Lung (tissue), 12 donors: ENCODE data around the gene GNPTG. TPM values are rescaled to one million over a fixed set of nuclear protein-coding genes. Genes with fewer than 3 reads are reported as not detected.
A peak's percentile ranks its signal among the peaks of the same experiment; 100 is the strongest.

Experiments
- ATAC-seq: fragments of 200-7000 bp; cut with Tn5 transposase; one replicate; pipeline ENCODE4 v1.9.1; 2020; ENCODE audit warnings: moderate number of reproducible peaks; ENCODE audit not compliant: insufficient read depth, low FRiP score
- DNase-seq, 3 donors: peaks; one replicate each; pipeline ENCODE4 v3.0.0-alpha.2; 2013 to 2017
- H3K27ac ChIP-seq, 2 donors: one replicate each; pipeline ENCODE4 v1.5.1; 2013; ENCODE audit warnings: mild to moderate bottlenecking in 2 of 2, moderate library complexity in 2 of 2, control low read depth in 1 of 2, inconsistent platforms in 1 of 2, low read depth in 1 of 2, low read length in 1 of 2
- H3K27me3 ChIP-seq, 3 donors: one replicate each; pipeline ENCODE4 v1.5.1; 2013; ENCODE audit warnings: low read length in 2 of 3; ENCODE audit not compliant: control insufficient read depth in 3 of 3, insufficient read depth in 3 of 3
- H3K36me3 ChIP-seq, 4 donors: one replicate each; pipeline ENCODE4 v1.5.1; 2013; ENCODE audit warnings: low read length in 4 of 4, mild to moderate bottlenecking in 1 of 4, moderate library complexity in 1 of 4; ENCODE audit not compliant: control insufficient read depth in 4 of 4, insufficient read depth in 4 of 4
- H3K4me1 ChIP-seq, 5 donors: one replicate each; pipeline ENCODE4 v1.5.1; 2013; ENCODE audit warnings: low read length in 5 of 5, mild to moderate bottlenecking in 2 of 5, moderate library complexity in 1 of 5; ENCODE audit not compliant: control insufficient read depth in 5 of 5, insufficient read depth in 5 of 5
- H3K4me3 ChIP-seq: one replicate; pipeline ENCODE4 v1.5.1; 2013; ENCODE audit warnings: mild to moderate bottlenecking, control low read depth, moderate library complexity
- H3K9ac ChIP-seq, 2 donors: one replicate each; pipeline ENCODE4 v1.5.1; 2013; ENCODE audit warnings: low read length in 2 of 2, control low read depth in 1 of 2; ENCODE audit not compliant: insufficient read depth in 1 of 2
- H3K9me3 ChIP-seq, 4 donors: one replicate each; pipeline ENCODE4 v1.5.1; 2013; ENCODE audit warnings: low read length in 3 of 4, mild to moderate bottlenecking in 1 of 4, moderate library complexity in 1 of 4; ENCODE audit not compliant: control insufficient read depth in 4 of 4, insufficient read depth in 3 of 4
- CTCF ChIP-seq: IDR thresholded peaks from 2 replicates; pipeline ENCODE4 v1.5.1; 2012; ENCODE audit warnings: mild to moderate bottlenecking; ENCODE audit errors: control extremely low read depth, extremely low read depth
- WGBS, 2 donors: extraction: QIAGEN DNeasy Blood & Tissue Kit; methylation state at CpG; one replicate each; pipeline ENCODE4 v1.1.7; 2013; 5-methylcytosine and 5-hydroxymethylcytosine counted together
- polyA plus RNA-seq, 2 donors: library from polyadenylated mRNA; stranded (reverse); fragments of 200-250 nt; gene quantifications; one replicate each; pipeline ENCODE4 v1.2.1, GENCODE V29; 2013
- total RNA-seq, 2 donors: library from RNA; depleted of rRNA in 1 of 2; stranded (reverse); fragments of >200 nt in 1 of 2; gene quantifications; one replicate each; pipeline ENCODE4 v1.2.1, GENCODE V29; 2014 to 2021
- donor health status: control.
- donor health status: control.
- donor health status: Bipolar disorder and iron deficiency.
- donor health status: healthy.
- donor health status: DM: yes; HTN: yes; CAD: no.

Gene GNPTG
- total and polyA plus RNA-seq, 4 donors = 34.8 to 92.7 (median 77.8) TPM

- no peak for DNase-seq
- WGBS, 2 donors = 88 to 89% methylated on average over 39 of the region's 39 CpGs
- H3K36me3 ChIP-seq = no peaks in the 10 kb centered on the region
- no peaks in the 10 kb centered on the region for H3K9me3 ChIP-seq
- H3K9ac ChIP-seq = no peak overlapping the region
- no peak for ATAC-seq
- H3K4me3 ChIP-seq = no peak overlapping the region
- H3K4me1 ChIP-seq = peaks cover 0 to 11% (median 0%) of the 10 kb centered on the region in 5 donors
- H3K27ac ChIP-seq = no peak overlapping the region
- TF ChIP-seq CTCF = no peak
- H3K27me3 ChIP-seq = peaks cover 0 to 3% (median 0%) of the 10 kb centered on the region in 3 donors
These were observed 10.0 kb upstream of the GNPTG start for GRCh38 chr16:1341495-1342420.

GRCh38 chr16:1342526-1343427 lies 9.0 kb upstream of the GNPTG start:
- H3K27me3 ChIP-seq = peaks cover 0 to 2% (median 0%) of the 10 kb centered on the region in 3 donors
- H3K4me3 ChIP-seq = no peak overlapping the region
- 2 to 6% methylated on average over 37 to 49 of the region's 49 CpGs for WGBS, 2 donors
- DNase-seq = peak; percentile 81 to 93 (median 89)
- H3K4me1 ChIP-seq = peaks cover 0 to 11% (median 0%) of the 10 kb centered on the region in 5 donors
- peaks cover 0 to 3% (median 0%) of the 10 kb centered on the region in 4 donors for H3K36me3 ChIP-seq
- H3K9ac ChIP-seq = no peak overlapping the region
- peak; percentile 96 for ATAC-seq
- H3K27ac ChIP-seq = no peak overlapping the region
- no peaks in the 10 kb centered on the region for H3K9me3 ChIP-seq
- no peak for TF ChIP-seq CTCF

- Histone ChIP-seq H3K4me1 (peaks cover 0 to 11% (median 0%) of the 10 kb centered on the region in 5 donors), H3K27me3 (peaks cover 0 to 2% (median 0%) of the 10 kb centered on the region in 3 donors), H3K4me3 (no peak overlapping the region), H3K36me3 (peaks cover 0 to 10% (median under 1%) of the 10 kb centered on the region in 4 donors), H3K9me3 (no peaks in the 10 kb centered on the region), H3K27ac (no peak overlapping the region), H3K9ac (no peak overlapping the region)
- 57 to 63% methylated on average over 42 to 44 of the region's 44 CpGs for WGBS, 2 donors
- ATAC-seq (no peak), DNase-seq (no peak)
- TF ChIP-seq CTCF = no peak
These were observed 8.1 kb upstream of the GNPTG start for GRCh38 chr16:1343428-1344242.
